Limb (tissue), 2 donors: ENCODE data around the gene AQP5.

Experiments used
- DNase-seq, 2 donors: peaks; one replicate each; pipeline ENCODE4 v3.0.0-alpha.2; 2016; ENCODE audit errors: extremely low spot score in 2 of 2

Gene AQP5

GRCh38 chr12:49964849-49965624, 3.4 kb downstream of the AQP5 start:
- DNase-seq: no peak

GRCh38 chr12:49965836-49966235, 4.2 kb downstream of the AQP5 start:
- DNase-seq: no peak

- DNase-seq: no peak
Observed at GRCh38 chr12:49966511-49967041, 4.9 kb downstream of the AQP5 start.

GRCh38 chr12:49967042-49967776, 5.5 kb downstream of the AQP5 start:
- peak; percentile 78 to 96 for DNase-seq

- no peak for DNase-seq
Observed at GRCh38 chr12:49967777-49968250, 6.1 kb downstream of the AQP5 start.

- no peak for DNase-seq
Observed at GRCh38 chr12:49968471-49968870, 6.8 kb downstream of the AQP5 start.

- DNase-seq: no peak
Observed at GRCh38 chr12:49969027-49969426, 7.4 kb downstream of the AQP5 start.

- DNase-seq: no peak
Observed at GRCh38 chr12:49969651-49970429, 8.2 kb downstream of the AQP5 start.

GRCh38 chr12:49970658-49971057, 9.0 kb downstream of the AQP5 start:
- no peak for DNase-seq

GRCh38 chr12:49971141-49971540, 9.5 kb downstream of the AQP5 start:
- no peak for DNase-seq

GRCh38 chr12:49972129-49972528, 10.5 kb downstream of the AQP5 start:
- no peak for DNase-seq

GRCh38 chr12:49972641-49973360, 11.1 kb downstream of the AQP5 start, which contains the start of gene AQP6:
TSS of gene AQP6 (plus strand) at chr12:49972947. CDS start at chr12:49973174, 227 bp downstream.
- no peak for DNase-seq

GRCh38 chr12:49973361-49973830, 11.7 kb downstream of the AQP5 start:
- DNase-seq: no peak

GRCh38 chr12:49974231-49974675, 12.6 kb downstream of the AQP5 start:
- peak; percentile 24 to 69 for DNase-seq

- no peak for DNase-seq
Observed at GRCh38 chr12:49974677-49975317, 13.1 kb downstream of the AQP5 start.

GRCh38 chr12:49975318-49975761, 13.7 kb downstream of the AQP5 start:
- DNase-seq: peak in 1 of 2 donors; percentile 29

- no peak for DNase-seq
Observed at GRCh38 chr12:49976557-49976956, 14.9 kb downstream of the AQP5 start.

- DNase-seq: no peak
Observed at GRCh38 chr12:49978125-49978524, 16.5 kb downstream of the AQP5 start.

- DNase-seq: peak in 1 of 2 donors; percentile 49
Observed at GRCh38 chr12:49979016-49979586, 17.4 kb downstream of the AQP5 start.

GRCh38 chr12:49979791-49980190, 18.1 kb downstream of the AQP5 start:
- DNase-seq: no peak
